IPS-NIHi11 (cell line): Measurements from ENCODE around the gene DNAJC17.

Experiments
- DNase-seq: peaks from one replicate; pipeline ENCODE4 v3.0.0; 2012; ENCODE audit warnings: mixed read lengths, low spot score

The DNAJC17 gene

GRCh38 chr15:40739854-40740253, 67.4 kb downstream of the DNAJC17 start:
- DNase-seq: peak; percentile 31

GRCh38 chr15:40739047-40739446, 68.2 kb downstream of the DNAJC17 start:
- peak; percentile 40 for DNase-seq

GRCh38 chr15:40737048-40737447, 70.2 kb downstream of the DNAJC17 start:
- no peak for DNase-seq

DNA sequence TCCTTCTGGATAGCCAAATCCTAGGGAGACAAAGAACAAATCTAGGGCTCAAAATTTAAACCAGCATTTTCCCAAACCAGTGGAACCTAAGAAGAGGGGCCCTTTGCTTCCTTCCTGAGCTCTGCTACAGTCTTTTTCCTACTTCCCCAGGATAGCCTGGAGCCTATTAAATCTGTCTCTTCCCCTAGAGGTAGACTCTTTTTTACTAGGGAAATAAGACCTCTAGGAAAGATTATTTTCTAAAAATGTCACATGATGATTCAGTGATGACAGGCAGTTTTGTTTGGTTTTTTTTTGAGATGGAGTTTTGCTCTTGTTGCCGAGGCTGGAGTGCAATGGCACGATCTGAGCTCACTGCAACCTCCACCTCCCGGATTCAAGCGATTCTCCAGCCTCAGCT, 70.7 kb downstream of the DNAJC17 start:
- DNase-seq: no peak

- DNase-seq: peak; percentile 15
Measured at GRCh38 chr15:40731034-40731433, 76.2 kb downstream of the DNAJC17 start.

DNA sequence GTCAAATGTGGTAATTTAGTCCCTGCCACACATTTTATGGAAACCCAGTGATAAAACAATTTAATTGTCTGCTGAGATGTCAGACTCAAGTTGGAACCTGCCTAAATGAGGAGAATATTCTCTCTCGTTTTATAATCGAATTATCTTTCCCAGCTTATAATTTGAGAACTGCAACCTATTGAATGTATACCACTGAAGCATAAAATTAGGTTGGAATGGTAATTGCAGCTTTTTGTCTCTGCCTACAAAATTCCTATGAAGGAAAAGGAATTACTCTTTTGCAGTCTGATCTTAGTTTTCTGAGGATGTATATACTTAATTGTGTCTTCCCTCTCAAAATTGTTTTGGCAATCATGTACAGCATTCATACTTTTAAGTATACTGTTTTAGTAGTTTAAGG, 83.4 kb downstream of the DNAJC17 start:
- no peak for DNase-seq

- no peak for DNase-seq
Measured at GRCh38 chr15:40722934-40723333, 84.3 kb downstream of the DNAJC17 start.

- no peak for DNase-seq
Measured at GRCh38 chr15:40722354-40722753, 84.9 kb downstream of the DNAJC17 start.

- no peak for DNase-seq
Measured at GRCh38 chr15:40721701-40722100, 85.6 kb downstream of the DNAJC17 start.

DNA sequence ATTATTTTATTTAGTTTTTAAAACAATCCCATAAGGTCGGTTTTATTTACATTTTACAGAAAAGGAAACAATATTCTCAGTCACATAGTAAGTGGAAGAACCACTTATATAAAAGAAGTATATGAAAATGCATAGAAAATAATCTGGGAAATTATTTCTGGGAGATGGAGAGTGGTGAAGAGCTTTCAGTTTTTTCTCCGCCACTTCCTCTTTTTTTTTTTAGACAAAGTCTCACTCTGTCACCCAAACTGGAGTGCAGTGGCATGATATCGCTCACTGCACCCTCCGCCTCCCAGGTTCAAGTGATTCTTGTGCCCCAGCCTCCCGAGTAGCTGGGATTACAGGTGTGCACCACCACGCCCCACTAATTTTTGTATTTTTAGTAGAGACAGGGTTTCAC, 91.1 kb downstream of the DNAJC17 start:
- DNase-seq: no peak
